Kidney (tissue), 14 donors: ENCODE data around the gene FMNL3. TPM values are rescaled to one million over a fixed set of nuclear protein-coding genes. Genes with fewer than 3 reads are reported as not detected.

Experiments used
- DNase-seq, 5 donors: peaks; one replicate each; pipeline ENCODE4 v3.0.0-alpha.2; 2013 to 2020
- FAIRE-seq: peaks from 2 replicates; lab custom pipeline; 2012; peaks lifted over from hg19 to GRCh38; lab: Jason Lieb, UNC
- H3K27ac ChIP-seq, 2 donors: one replicate each; pipeline ENCODE4 v1.7.0; 2013; ENCODE audit warnings: low read depth in 2 of 2, low read length in 2 of 2, inconsistent platforms in 1 of 2
- H3K27me3 ChIP-seq: one replicate; pipeline ENCODE4 v1.7.1; 2013; ENCODE audit warnings: low read length, inconsistent platforms; ENCODE audit not compliant: control insufficient read depth, insufficient read depth
- H3K36me3 ChIP-seq, 3 donors: one replicate each; pipeline versions ENCODE4 v1.7.0 to v1.7.1; 2013; ENCODE audit warnings: low read length in 3 of 3, control low read depth in 1 of 3, inconsistent platforms in 1 of 3; ENCODE audit not compliant: insufficient read depth in 3 of 3, control insufficient read depth in 2 of 3
- H3K4me1 ChIP-seq, 3 donors: one replicate each; pipeline versions ENCODE4 v1.7.0 to v1.7.1; 2013; ENCODE audit warnings: low read length in 3 of 3, inconsistent platforms in 1 of 3, low read depth in 1 of 3; ENCODE audit not compliant: control insufficient read depth in 2 of 3, insufficient read depth in 2 of 3
- H3K4me3 ChIP-seq, 3 donors: one replicate each; pipeline versions ENCODE4 v1.7.0 to v1.8.1; 2013; ENCODE audit warnings: low read length in 3 of 3, control low read depth in 1 of 3, inconsistent platforms in 1 of 3
- H3K9ac ChIP-seq, 3 donors: one replicate each; pipeline versions ENCODE4 v1.7.0 to v1.7.1; 2013; ENCODE audit warnings: low read length in 3 of 3, control low read depth in 1 of 3, inconsistent platforms in 1 of 3
- H3K9me3 ChIP-seq, 3 donors: one replicate each; pipeline versions ENCODE4 v1.7.0 to v1.7.1; 2013; ENCODE audit warnings: low read length in 3 of 3, control low read depth in 1 of 3, inconsistent platforms in 1 of 3; ENCODE audit not compliant: control insufficient read depth in 2 of 3, insufficient read depth in 1 of 3
- intact Hi-C: fragments of 100-400 bp; cut with DNase I; formaldehyde crosslinking; loops from one replicate; pipeline ENCODE4 v1.11.1; 2022
- polyA plus RNA-seq: library from polyadenylated mRNA; stranded (reverse); fragments of 350-450 nt; fragmentation: Illumina TruSeq; extraction: RNeasy Lipid Tissue Mini Kit (QIAGEN cat#74804); gene quantifications from one replicate; pipeline ENCODE4 v1.2.3, GENCODE V29; 2014; ENCODE audit warnings: low read depth, low replicate concordance; ENCODE audit not compliant: insufficient read depth
- total RNA-seq: library from RNA; stranded (reverse); fragmentation: NEBNext Ultra II Directional; extraction: Animal tissue kit (Norgen Biotek cat#: 25700); gene quantifications from one replicate; pipeline ENCODE4 v1.2.1, GENCODE V29; 2021
- TF ChIP-seq, protein P1 (sequence below): IDR thresholded peaks from 3 replicates; pipeline ENCODE4 v1.5.1; 2012; ENCODE audit warnings: mild to moderate bottlenecking, moderate library complexity, borderline replicate concordance; ENCODE audit not compliant: insufficient read depth; ENCODE audit errors: extremely low read depth
- donor health status: control.
- donor health status: control.
- donor health status: control.
- donor health status: control.
- donor health status: control.
- donor health status: DM: yes; HTN: yes; CAD: no.
- donor health status: Normal renal cell carcinoma (clear cell type).

Gene FMNL3
- total and polyA plus RNA-seq, 2 donors from 2014 or later = 6.3 to 25.6 TPM

DNA sequence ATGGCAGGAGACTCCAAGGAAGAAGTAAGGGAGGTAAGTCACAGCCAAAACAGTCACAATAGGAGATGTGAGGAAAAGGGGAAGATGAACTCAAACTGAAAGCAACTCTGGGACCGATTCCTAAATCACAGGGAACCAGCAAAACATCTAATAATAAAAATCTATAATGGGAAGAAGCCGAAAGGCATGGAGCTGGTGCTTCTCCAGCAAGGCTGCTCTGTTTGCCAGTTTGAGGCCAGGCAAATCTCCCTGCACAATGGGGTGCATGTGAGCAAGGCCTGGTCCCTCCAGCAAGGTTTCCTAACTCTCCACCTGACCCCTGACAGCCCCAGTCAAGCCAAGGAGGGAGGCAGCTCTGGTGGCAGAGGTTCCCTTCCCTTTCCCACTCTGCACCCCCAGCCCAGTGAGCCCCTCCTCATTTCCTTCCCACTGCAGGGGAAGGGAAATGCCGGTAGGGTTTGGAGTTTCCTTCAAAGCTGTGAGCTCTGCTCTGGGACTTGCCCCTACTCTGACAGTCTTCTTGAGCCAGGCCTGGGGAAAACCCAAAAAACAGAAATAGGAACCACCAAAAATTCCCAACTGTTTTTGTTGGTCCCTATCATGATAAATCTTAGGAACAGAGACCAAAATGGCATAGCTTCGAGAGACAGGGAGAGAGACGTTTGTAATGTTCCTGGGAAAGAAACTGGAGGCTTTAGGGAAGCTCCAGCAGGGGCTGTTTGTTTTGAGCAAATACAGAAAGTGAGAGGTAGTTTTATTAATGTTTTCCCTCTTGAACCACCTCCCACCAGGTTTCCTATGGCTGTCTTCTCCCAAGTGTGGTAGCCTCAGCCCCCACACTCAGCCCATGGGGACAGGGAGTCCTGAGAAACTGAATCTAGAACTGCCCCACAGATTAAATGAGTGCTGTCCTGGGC lies 34.6 kb downstream of the FMNL3 start:
- Histone ChIP-seq H3K27me3 (no peaks in the 10 kb centered on the region), H3K9me3 (no peaks in the 10 kb centered on the region), H3K4me1 (peaks cover 22 to 43% (median 30%) of the 10 kb centered on the region in 3 donors), H3K9ac (peak overlapping the region in 2 of 3 donors; percentile 10 to 28), H3K4me3 (no peak overlapping the region), H3K36me3 (no peaks in the 10 kb centered on the region), H3K27ac (peak overlapping the region; percentile 79 to 94)
- intact Hi-C loops = no loop called here
- peak in 1 of 5 donors; percentile 64 for DNase-seq
- TF ChIP-seq, protein P1, sequence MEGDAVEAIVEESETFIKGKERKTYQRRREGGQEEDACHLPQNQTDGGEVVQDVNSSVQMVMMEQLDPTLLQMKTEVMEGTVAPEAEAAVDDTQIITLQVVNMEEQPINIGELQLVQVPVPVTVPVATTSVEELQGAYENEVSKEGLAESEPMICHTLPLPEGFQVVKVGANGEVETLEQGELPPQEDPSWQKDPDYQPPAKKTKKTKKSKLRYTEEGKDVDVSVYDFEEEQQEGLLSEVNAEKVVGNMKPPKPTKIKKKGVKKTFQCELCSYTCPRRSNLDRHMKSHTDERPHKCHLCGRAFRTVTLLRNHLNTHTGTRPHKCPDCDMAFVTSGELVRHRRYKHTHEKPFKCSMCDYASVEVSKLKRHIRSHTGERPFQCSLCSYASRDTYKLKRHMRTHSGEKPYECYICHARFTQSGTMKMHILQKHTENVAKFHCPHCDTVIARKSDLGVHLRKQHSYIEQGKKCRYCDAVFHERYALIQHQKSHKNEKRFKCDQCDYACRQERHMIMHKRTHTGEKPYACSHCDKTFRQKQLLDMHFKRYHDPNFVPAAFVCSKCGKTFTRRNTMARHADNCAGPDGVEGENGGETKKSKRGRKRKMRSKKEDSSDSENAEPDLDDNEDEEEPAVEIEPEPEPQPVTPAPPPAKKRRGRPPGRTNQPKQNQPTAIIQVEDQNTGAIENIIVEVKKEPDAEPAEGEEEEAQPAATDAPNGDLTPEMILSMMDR = no peak
- FAIRE-seq = no peak

DNA sequence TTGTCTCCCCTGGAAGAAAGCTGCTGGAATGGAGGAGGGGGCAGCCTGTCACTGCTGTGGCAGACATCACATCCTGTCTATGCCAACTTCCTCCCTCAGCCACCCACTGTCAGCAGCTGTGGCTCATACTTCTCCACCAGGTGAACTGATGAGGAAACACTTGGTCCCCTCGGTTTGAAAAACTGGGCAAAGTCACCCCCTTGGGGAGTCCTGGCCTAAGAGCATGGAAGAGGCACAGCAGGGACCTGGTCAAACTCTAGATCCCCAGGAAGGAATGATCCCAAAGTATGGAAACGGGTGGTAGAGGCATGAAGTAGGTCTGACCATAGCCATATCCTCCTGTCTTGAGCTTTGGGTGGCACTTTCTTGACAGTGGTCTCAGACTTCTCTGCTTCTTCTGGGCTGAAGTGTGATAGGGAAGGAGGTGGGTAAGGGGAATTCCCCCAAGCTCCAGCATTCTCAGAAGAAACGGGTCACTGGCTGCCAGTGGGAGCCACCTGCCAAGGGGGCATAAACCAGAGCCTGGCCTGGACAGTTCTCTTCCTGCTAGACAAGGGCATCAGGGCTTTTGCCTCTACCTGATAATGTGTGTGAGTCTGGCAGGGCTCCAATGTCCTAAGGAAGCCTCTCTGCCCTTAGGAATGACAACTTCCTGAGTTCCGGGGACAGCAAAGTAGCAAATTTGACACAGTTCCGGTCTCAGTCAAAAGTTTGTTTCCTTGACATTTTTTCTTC lies 36.0 kb downstream of the FMNL3 start:
- no peaks in the 10 kb centered on the region for H3K36me3 ChIP-seq
- FAIRE-seq (no peak), DNase-seq (peak in 2 of 5 donors; percentile 42 to 62)
- no peaks in the 10 kb centered on the region for H3K9me3 ChIP-seq
- TF ChIP-seq, protein P1 = no peak
- H3K27ac ChIP-seq = peak overlapping the region; percentile 59 to 94
- no peaks in the 10 kb centered on the region for H3K27me3 ChIP-seq
- H3K9ac ChIP-seq = peak overlapping the region in 1 of 3 donors; percentile 28
- peaks cover 22 to 44% (median 30%) of the 10 kb centered on the region in 3 donors for H3K4me1 ChIP-seq
- H3K4me3 ChIP-seq = no peak overlapping the region
- intact Hi-C loops = no loop called here

DNA sequence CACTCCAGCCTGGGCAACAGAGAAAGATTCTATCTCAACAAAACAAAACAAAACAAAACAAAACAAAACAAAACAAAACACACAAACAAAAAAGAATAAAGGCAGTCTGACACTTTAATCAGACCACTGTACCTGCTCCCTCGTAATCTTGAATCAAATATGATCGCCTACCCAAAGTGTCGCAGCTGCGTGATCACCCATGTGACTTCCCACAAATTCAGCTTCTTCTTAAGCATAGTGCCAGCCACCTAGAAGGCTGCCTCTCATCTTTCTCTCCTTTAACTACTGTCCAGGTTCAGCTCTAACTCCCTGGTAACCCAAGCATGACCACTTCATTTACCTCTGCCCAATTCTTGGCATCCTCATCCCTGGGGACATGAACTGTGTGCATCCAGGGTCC lies 37.4 kb downstream of the FMNL3 start:
- no peak overlapping the region for H3K4me3 ChIP-seq
- H3K9ac ChIP-seq = no peak overlapping the region
- intact Hi-C loops = no loop called here
- FAIRE-seq (no peak), DNase-seq (no peak)
- peaks cover 22 to 48% (median 30%) of the 10 kb centered on the region in 3 donors for H3K4me1 ChIP-seq
- H3K27ac ChIP-seq = peak overlapping the region in 1 of 2 donors; percentile 44
- no peaks in the 10 kb centered on the region for H3K27me3 ChIP-seq
- no peaks in the 10 kb centered on the region for H3K9me3 ChIP-seq
- no peaks in the 10 kb centered on the region for H3K36me3 ChIP-seq
- TF ChIP-seq, protein P1 = no peak
